ENCODE data around the gene LRRC7. TPM values are rescaled to one million over a fixed set of nuclear protein-coding genes. Genes with fewer than 3 reads are reported as not detected.

Gene LRRC7
- total RNA-seq, 2 experiments from 2014 or later, result 0.14 TPM; not detected in 1

- no peak overlapping the region for H3K27ac Mint-ChIP-seq
- DNase-seq, result no peak
- H3K27me3 Mint-ChIP-seq, result no peaks in the 10 kb centered on the region
- no peaks in the 10 kb centered on the region for H3K4me1 Mint-ChIP-seq
- H3K9me3 Mint-ChIP-seq, result no peaks in the 10 kb centered on the region
- H3K36me3 Mint-ChIP-seq, result no peaks in the 10 kb centered on the region
- no peak overlapping the region for H3K4me3 Mint-ChIP-seq
Observed at GRCh38 chr1:69648486-69648885, 80.8 kb downstream of the LRRC7 start.

GRCh38 chr1:69649383-69649990 is 81.8 kb downstream of the LRRC7 start:
- H3K4me3 Mint-ChIP-seq, result no peak overlapping the region
- H3K36me3 Mint-ChIP-seq, result no peaks in the 10 kb centered on the region
- no peak for DNase-seq
- H3K27me3 Mint-ChIP-seq, result no peaks in the 10 kb centered on the region
- H3K27ac Mint-ChIP-seq, result no peak overlapping the region
- no peaks in the 10 kb centered on the region for H3K4me1 Mint-ChIP-seq
- no peaks in the 10 kb centered on the region for H3K9me3 Mint-ChIP-seq

GRCh38 chr1:69650779-69651178 is 83.1 kb downstream of the LRRC7 start:
- DNase-seq, result no peak
- no peaks in the 10 kb centered on the region for H3K27me3 Mint-ChIP-seq
- no peaks in the 10 kb centered on the region for H3K36me3 Mint-ChIP-seq
- H3K4me3 Mint-ChIP-seq, result no peak overlapping the region
- no peaks in the 10 kb centered on the region for H3K4me1 Mint-ChIP-seq
- H3K9me3 Mint-ChIP-seq, result no peaks in the 10 kb centered on the region
- H3K27ac Mint-ChIP-seq, result no peak overlapping the region

DNA sequence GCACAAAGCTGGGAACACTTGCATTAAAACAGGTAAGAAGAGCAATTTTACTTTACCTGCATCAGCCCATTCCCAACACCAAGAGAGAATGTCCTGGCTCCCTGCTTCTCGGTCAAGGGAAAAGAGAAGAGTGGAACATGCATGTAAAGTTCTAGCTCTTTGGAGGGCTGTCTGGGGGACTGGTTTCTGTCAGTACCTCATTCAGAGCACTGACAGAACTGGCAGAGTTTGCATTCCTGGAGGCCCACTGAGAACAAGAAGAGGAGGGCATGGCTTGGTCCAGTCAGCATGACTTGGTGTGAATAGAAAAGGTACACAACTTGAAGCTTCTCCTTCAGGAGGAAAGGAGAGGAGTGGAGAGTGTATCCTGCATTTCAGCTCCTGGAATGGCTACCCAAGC is 83.9 kb downstream of the LRRC7 start:
- Mint-ChIP-seq H3K27ac (no peak overlapping the region), H3K27me3 (no peaks in the 10 kb centered on the region), H3K4me1 (no peaks in the 10 kb centered on the region), H3K4me3 (no peak overlapping the region), H3K9me3 (no peaks in the 10 kb centered on the region), H3K36me3 (no peaks in the 10 kb centered on the region)
- no peak for DNase-seq

- H3K4me3 Mint-ChIP-seq, result no peak overlapping the region
- no peaks in the 10 kb centered on the region for H3K27me3 Mint-ChIP-seq
- H3K27ac Mint-ChIP-seq, result no peak overlapping the region
- no peaks in the 10 kb centered on the region for H3K36me3 Mint-ChIP-seq
- no peak for DNase-seq
- H3K9me3 Mint-ChIP-seq, result peaks cover 2% of the 10 kb centered on the region
- H3K4me1 Mint-ChIP-seq, result no peaks in the 10 kb centered on the region
Observed at GRCh38 chr1:69657971-69658370, 90.2 kb downstream of the LRRC7 start.

- Mint-ChIP-seq H3K9me3 (peaks cover 16% of the 10 kb centered on the region), H3K27me3 (no peaks in the 10 kb centered on the region), H3K27ac (no peak overlapping the region), H3K4me3 (no peak overlapping the region), H3K4me1 (no peaks in the 10 kb centered on the region), H3K36me3 (no peaks in the 10 kb centered on the region)
- no peak for DNase-seq
Observed at GRCh38 chr1:69661686-69662085, 94.0 kb downstream of the LRRC7 start.

DNA sequence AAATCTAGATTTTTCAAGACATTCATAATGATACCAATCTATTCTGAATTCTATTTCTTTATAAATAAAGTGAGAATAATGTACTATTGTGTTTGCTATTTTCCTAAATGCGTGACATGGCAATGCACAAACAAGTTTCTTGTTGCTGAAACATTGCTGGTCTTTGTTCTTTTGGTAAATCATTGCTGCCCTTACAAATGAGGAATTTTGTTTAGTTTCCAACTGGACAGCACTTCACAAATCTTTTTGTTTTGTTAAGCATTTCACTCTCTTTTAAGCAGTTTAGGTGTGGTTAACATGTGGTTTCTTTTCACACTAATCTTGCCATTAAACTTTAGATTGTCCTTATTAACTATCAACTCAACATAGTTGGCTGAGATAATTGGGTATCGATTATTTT is 94.6 kb downstream of the LRRC7 start:
- Mint-ChIP-seq H3K36me3 (no peaks in the 10 kb centered on the region), H3K27ac (no peak overlapping the region), H3K4me1 (no peaks in the 10 kb centered on the region), H3K4me3 (no peak overlapping the region), H3K27me3 (no peaks in the 10 kb centered on the region), H3K9me3 (peaks cover 21% of the 10 kb centered on the region)
- DNase-seq, result no peak

- Mint-ChIP-seq H3K9me3 (peaks cover 12% of the 10 kb centered on the region), H3K27me3 (no peaks in the 10 kb centered on the region), H3K4me1 (no peaks in the 10 kb centered on the region), H3K36me3 (no peaks in the 10 kb centered on the region), H3K4me3 (no peak overlapping the region), H3K27ac (no peak overlapping the region)
- no peak for DNase-seq
Observed at GRCh38 chr1:69671363-69672010, 103.8 kb downstream of the LRRC7 start.

- H3K36me3 Mint-ChIP-seq, result no peaks in the 10 kb centered on the region
- peaks cover 2% of the 10 kb centered on the region for H3K9me3 Mint-ChIP-seq
- no peak for DNase-seq
- H3K4me1 Mint-ChIP-seq, result no peaks in the 10 kb centered on the region
- H3K4me3 Mint-ChIP-seq, result no peak overlapping the region
- no peak overlapping the region for H3K27ac Mint-ChIP-seq
- H3K27me3 Mint-ChIP-seq, result no peaks in the 10 kb centered on the region
Observed at GRCh38 chr1:69673321-69673720, 105.6 kb downstream of the LRRC7 start.

GRCh38 chr1:69679965-69680364 is 112.2 kb downstream of the LRRC7 start:
- Mint-ChIP-seq H3K36me3 (no peaks in the 10 kb centered on the region), H3K4me1 (no peaks in the 10 kb centered on the region), H3K27me3 (no peaks in the 10 kb centered on the region), H3K4me3 (no peak overlapping the region), H3K9me3 (peaks cover 4% of the 10 kb centered on the region), H3K27ac (no peak overlapping the region)
- DNase-seq, result no peak

DNA sequence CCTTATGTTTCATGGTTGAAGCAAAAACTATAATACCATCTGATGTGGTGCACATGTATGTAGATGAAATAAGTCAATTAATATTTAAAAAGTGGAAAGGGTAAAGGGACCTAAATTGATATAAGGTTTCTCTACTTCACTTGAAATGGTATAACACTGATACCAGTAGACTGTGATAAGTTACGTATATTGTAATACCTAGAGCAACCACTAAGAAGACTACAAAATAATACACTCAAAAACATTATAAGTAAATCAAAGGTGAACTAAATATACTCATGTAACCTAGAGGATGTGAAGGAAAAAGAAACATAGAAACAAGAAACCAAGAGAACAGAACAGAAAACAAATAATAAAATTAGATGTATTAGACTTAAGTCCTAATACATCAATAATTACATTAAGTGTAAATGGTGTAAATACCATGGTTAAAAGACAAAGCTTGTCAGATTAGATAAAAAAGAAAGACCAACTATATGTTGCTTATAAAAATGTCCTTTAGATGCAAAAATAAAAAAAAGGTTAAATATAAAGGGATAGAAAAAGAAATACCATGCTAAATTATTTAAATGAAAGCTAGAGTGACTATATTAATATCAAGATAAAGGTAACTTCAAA is 118.8 kb downstream of the LRRC7 start:
- H3K27me3 Mint-ChIP-seq, result no peaks in the 10 kb centered on the region
- H3K27ac Mint-ChIP-seq, result no peak overlapping the region
- no peak for DNase-seq
- H3K9me3 Mint-ChIP-seq, result peaks cover 8% of the 10 kb centered on the region
- H3K4me3 Mint-ChIP-seq, result no peak overlapping the region
- no peaks in the 10 kb centered on the region for H3K4me1 Mint-ChIP-seq
- H3K36me3 Mint-ChIP-seq, result no peaks in the 10 kb centered on the region

DNA sequence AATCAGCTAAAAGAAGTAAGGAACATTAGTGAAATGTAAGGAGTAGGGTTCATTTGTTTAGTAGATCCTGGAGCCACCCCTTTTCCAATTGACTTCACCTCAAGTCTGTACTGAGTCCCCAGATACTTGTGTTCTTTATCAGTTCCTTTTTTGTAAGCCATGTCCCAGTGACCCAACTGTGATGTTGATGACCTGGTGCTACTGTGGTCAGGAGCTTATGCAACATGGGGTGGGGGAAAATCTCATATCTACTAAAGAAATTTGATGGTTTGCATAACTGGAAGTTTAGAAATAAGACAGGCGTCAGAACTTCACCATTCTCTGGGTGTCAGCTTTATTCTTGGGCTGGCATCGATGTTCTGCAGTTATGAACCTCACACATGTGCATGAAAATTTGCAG is 120.5 kb downstream of the LRRC7 start:
- no peaks in the 10 kb centered on the region for H3K4me1 Mint-ChIP-seq
- no peak overlapping the region for H3K4me3 Mint-ChIP-seq
- H3K9me3 Mint-ChIP-seq, result peaks cover 8% of the 10 kb centered on the region
- no peak for DNase-seq
- no peaks in the 10 kb centered on the region for H3K27me3 Mint-ChIP-seq
- H3K36me3 Mint-ChIP-seq, result no peaks in the 10 kb centered on the region
- H3K27ac Mint-ChIP-seq, result no peak overlapping the region

DNA sequence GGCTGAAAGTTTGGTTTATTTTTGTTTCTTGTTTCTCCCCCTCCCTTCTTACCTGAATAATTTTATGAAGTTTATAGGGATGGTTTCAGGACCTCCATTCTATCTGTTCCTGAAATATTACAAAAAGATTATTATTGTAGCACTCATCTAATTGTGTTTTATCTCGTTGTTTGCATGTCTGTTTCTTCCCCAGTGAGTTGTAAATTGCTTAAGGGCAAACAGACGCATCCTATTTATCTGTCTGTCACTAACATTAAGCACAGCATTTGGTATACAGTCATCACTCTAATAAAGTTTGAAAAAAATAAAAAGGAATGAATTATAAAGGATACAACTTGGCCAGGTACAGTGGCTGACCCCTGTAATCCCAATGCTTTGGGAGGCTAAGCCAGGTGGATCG is 123.5 kb downstream of the LRRC7 start:
- no peak overlapping the region for H3K4me3 Mint-ChIP-seq
- no peak overlapping the region for H3K27ac Mint-ChIP-seq
- no peaks in the 10 kb centered on the region for H3K27me3 Mint-ChIP-seq
- H3K4me1 Mint-ChIP-seq, result no peaks in the 10 kb centered on the region
- no peaks in the 10 kb centered on the region for H3K36me3 Mint-ChIP-seq
- H3K9me3 Mint-ChIP-seq, result peaks cover 8% of the 10 kb centered on the region
- DNase-seq, result no peak

GRCh38 chr1:69693921-69694675 is 126.4 kb downstream of the LRRC7 start:
- H3K4me3 Mint-ChIP-seq, result no peak overlapping the region
- no peaks in the 10 kb centered on the region for H3K4me1 Mint-ChIP-seq
- H3K9me3 Mint-ChIP-seq, result peaks cover 4% of the 10 kb centered on the region
- no peak for DNase-seq
- H3K36me3 Mint-ChIP-seq, result no peaks in the 10 kb centered on the region
- H3K27ac Mint-ChIP-seq, result no peak overlapping the region
- H3K27me3 Mint-ChIP-seq, result no peaks in the 10 kb centered on the region

DNA sequence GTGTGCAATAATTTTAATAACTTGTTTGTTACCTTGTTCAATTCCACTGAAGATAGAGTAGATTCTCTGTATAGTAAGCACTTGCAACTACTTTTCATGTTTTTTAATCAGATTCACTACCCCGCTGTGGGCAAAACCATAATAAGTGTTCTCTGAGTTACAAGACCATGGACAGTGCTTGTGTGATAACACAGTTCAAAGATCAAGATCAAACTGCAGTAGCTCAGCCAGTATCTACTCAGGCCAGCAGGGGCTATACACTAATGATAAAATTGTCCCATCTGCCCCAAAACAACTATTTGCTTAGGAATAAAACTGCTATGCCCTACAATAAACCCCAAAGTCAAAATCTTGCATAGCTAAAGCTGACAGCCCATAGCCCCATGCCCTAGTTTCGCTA is 129.6 kb downstream of the LRRC7 start:
- DNase-seq, result no peak
- Mint-ChIP-seq H3K36me3 (no peaks in the 10 kb centered on the region), H3K4me3 (no peak overlapping the region), H3K4me1 (no peaks in the 10 kb centered on the region), H3K9me3 (peaks cover 7% of the 10 kb centered on the region), H3K27ac (no peak overlapping the region), H3K27me3 (no peaks in the 10 kb centered on the region)

All from activated naive CD8-positive, alpha-beta T cell treated with anti-CD3 and anti-CD28 coated beads for 36 hours (primary cell).